LNCaP clone FGC (cell line): ENCODE measurements around the gene SLCO2A1.

Source experiments
- DNase-seq: peaks from one replicate; pipeline ENCODE4 v3.0.0-alpha.2; 2011; ENCODE audit warnings: low read depth
- H3K4me3 ChIP-seq: 2 replicates; pipeline ENCODE4 v1.5.1; 2011; ENCODE audit warnings: mild to moderate bottlenecking, low read depth, low read length, control low read depth
- TF ChIP-seq, protein P1 (sequence below): IDR thresholded peaks from 2 replicates; pipeline ENCODE4 v1.5.1; 2012; ENCODE audit warnings: mild to moderate bottlenecking; ENCODE audit not compliant: control insufficient read depth, insufficient read depth; ENCODE audit errors: extremely low read depth

Gene SLCO2A1

DNA sequence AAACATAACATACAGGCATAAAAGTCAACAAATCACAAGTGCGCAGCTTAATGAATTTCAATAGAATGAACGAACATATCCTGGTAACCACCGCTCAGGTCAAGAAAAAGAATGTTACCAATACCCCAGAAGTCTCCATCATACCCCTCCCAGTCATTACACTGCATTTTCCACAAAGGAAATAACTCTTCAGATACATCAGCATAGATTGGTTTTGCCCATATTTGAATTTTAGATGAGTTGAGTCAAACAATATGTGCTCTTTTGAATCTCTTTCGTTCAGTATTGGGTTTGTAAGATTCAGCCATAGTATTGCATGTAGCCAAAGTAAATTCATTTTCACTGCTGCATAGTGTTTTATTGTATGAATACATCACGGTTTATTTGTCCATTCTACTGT is 127.9 kb downstream of the SLCO2A1 start:
- no peak overlapping the region for H3K4me3 ChIP-seq
- DNase-seq = no peak
- TF ChIP-seq, protein P1, sequence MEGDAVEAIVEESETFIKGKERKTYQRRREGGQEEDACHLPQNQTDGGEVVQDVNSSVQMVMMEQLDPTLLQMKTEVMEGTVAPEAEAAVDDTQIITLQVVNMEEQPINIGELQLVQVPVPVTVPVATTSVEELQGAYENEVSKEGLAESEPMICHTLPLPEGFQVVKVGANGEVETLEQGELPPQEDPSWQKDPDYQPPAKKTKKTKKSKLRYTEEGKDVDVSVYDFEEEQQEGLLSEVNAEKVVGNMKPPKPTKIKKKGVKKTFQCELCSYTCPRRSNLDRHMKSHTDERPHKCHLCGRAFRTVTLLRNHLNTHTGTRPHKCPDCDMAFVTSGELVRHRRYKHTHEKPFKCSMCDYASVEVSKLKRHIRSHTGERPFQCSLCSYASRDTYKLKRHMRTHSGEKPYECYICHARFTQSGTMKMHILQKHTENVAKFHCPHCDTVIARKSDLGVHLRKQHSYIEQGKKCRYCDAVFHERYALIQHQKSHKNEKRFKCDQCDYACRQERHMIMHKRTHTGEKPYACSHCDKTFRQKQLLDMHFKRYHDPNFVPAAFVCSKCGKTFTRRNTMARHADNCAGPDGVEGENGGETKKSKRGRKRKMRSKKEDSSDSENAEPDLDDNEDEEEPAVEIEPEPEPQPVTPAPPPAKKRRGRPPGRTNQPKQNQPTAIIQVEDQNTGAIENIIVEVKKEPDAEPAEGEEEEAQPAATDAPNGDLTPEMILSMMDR = no peak

DNA sequence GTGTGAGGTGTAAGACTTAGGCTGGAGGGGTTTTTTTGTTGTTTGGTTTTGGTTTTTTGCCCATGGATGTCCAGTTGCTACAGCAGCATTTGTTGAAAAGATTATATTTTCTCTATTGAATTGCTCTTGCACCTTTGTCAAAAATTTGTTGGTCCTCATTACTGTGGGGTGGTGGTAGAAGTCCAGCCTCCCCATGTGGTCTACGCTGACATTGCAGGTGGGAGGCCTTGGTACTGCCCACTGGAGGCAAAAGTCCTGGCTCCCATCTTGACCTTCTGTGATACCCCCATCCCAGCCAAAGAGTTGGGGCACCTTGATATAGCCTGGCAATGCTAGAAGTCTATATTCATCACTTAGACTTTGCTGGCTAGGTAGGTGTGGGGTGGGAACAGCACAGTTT is 128.6 kb downstream of the SLCO2A1 start:
- TF ChIP-seq, protein P1 = no peak
- DNase-seq = no peak
- no peak overlapping the region for H3K4me3 ChIP-seq

DNA sequence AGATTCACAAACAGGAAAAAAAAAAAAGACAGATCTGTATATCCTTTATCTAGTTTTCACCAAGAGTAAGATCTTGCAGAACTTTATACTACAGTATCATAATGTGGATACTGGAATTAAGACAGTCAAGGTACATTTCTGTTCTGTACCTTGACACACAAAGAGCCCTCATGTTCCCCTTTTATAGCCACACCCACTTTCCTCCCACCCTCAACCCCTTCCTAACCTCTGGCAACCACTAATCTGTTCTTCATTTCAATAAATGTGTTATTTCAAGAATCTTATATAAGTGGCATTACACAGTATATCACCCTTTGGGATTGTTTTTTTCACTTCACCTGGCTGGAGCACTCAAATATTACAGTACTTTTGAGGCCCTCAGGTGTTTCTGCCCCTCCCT is 130.4 kb downstream of the SLCO2A1 start:
- no peak overlapping the region for H3K4me3 ChIP-seq
- TF ChIP-seq, protein P1 = no peak
- DNase-seq = no peak

DNA sequence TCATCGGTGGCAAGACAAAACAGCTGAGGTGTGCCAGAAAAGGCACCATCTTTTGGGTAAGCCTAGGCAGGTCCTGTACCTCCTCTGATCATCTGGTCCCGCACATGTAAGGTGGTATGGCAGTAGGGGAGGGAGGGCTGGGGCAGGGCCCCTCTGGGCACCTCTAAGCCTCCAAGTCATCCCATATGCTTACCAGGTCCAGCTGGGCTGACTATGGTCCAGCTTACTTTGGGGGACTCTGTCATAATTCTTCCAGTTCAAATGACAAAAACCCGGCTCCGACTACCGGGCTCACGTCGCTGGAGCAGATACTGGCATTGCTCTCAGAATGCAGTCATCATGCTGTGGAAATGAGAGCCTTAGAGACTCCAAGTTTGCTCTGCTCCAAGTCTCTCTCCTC is 132.2 kb downstream of the SLCO2A1 start:
- no peak overlapping the region for H3K4me3 ChIP-seq
- DNase-seq = no peak
- TF ChIP-seq, protein P1 = no peak

DNA sequence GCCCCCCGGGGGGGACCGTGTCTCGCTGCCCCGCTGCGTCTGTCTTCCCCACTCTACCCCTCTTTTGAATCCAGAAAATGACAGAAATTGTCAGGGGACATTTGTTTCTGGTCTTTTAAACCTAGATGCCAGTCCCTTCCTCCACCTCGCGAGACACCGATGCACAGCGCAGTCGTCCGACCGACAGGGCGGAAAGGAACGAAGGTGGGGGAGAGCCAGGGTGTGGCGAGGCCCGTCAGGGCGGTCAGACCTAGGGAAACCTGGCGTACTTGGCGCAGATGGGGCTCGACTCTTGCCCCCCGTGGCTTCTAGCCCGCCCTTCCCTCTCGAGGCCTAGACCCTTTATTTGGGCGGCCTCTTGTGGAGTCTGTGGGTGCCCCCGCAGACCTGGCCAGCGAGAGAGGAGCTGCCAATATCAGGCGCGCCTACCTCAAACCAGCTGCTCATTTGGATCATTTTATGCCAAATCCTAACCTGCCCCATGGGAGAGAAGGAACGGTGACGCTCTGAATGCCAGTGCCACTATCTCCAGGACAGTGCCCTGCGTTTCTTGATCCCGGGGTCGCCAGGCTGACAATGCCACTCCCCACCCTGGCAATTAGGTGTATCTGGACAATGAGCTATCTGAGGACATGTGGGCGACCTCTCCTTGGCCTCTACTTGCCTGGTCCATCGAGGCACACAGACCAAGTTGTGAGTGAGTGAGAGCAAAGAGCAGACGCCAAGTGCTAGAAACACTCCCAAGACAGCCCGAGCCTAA is 133.5 kb downstream of the SLCO2A1 start:
- no peak for DNase-seq

DNA sequence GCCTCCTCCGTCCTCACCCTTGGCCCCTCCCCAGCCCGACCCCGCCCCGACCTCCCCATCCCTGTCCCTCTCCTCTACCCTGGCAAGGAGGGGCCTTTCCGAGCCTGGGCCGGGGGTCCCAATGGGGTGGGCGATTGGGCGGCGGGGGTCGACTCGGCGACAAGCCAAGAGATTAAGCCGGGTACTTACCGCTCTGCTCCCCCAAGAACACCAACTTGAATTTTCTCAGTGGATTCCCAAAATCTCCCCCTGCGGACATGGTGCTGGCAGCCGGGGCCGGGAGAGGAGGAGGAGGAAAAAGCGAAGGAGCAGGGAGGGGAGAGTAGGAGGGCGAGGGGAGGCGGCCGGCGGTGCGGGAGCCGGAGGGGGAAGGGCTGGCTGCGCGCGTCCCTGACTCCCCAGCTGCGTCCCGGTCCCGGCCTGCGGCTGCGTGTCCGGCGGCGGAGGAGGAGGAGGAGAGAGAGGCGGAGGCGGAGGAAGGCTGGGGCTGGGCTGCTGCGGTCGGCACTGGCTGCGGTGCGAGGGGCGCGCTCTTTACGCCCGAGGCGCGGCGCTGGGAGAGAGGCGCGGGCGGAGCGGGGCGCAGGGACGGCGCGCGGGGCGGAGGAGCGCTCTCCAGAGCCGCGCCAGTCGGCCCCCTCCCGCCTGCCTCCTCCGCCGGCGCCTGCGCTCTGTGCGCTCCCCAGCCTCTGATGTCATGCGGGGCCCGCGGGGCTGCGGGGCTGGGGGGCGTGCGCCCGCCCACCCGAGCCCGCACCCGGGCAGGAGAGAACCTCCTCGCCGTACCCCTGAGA is 134.3 kb downstream of the SLCO2A1 start, which contains the start of gene RAB6B:
RAB6B (minus strand) TSS at position 675 of the 794 bp plus-strand sequence; CDS start at position 259, 416 bp downstream.
- peak within 1 kb of the TSS; percentile 89 for H3K4me3 ChIP-seq
- no peak for DNase-seq
- TF ChIP-seq, protein P1 = 0 out of 2 replicates have a peak, but pooled peaks have one; percentile 4

More for the DNA sequence above, 133.5 kb downstream of the SLCO2A1 start:
- H3K4me3 ChIP-seq = peak overlapping the region; percentile 89
- TF ChIP-seq, protein P1 = no peak
